ENCODE data around the gene GPR146.

GPR146 gene

DNA sequence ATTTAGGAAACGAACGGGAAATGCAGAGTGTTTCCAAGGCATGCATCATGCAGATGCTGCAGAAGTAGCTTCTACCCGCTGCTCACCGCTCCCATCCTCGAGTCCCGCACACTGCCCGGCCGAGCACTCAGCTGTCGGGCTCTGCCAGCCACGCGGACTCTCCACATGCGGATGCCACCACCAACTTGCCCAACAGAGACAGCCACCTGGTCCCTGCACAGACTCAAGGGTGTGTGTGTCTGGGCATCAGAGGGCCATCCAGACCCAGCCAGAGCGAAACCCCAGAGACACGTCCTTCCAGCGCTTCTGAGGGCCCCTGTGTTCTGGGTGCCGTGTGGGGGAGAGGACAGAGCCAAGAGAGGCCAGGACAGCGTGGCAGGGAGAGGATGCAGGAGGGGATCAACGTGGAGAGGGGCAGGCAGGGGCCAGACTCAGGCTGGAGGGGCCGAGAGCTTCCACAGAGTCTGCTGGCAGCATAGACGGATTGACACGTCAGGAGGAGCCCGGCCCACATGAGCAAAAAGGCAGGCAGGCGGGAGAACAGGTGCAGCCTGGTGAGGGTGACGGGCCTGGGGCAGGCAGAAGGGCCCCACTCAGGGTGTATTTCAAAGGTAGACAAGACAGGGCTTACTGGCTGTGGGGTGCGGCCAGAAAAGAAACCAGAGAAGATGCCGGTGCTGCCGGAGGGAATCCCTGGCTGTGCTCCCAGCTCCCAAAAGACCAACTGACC, 61.9 kb downstream of the GPR146 start:
- DNase-seq (ENCODE audit: low read depth) = no peak

GRCh38 chr7:1106793-1107421, 62.6 kb downstream of the GPR146 start:
- no peak for DNase-seq (ENCODE audit: low read depth)

- DNase-seq (ENCODE audit: low read depth) = no peak
These were observed 64.0 kb downstream of the GPR146 start for GRCh38 chr7:1108264-1108920.
